SJSA1 (cell line): ENCODE results near the gene TGIF2LX. TPM values are rescaled to one million over a fixed set of nuclear protein-coding genes. Genes with fewer than 3 reads are reported as not detected.
"Not testable (repeated sequence)": the region's sequence is repeated elsewhere in the genome, so short reads cannot be mapped to it uniquely, and the experiment has no call there.

Experiments used
- DNase-seq, 2 experiments: peaks; one replicate each; pipeline ENCODE4 v3.0.0-alpha.2; 2015 to 2020; ENCODE audit warnings: low spot score in 2 of 2, low read depth in 1 of 2
- H3K27ac ChIP-seq: fragments of 250-450 bp; sonication (Bioruptor Pico); 2 replicates; pipeline ENCODE4 v1.5.1; 2020; ENCODE audit warnings: mild to moderate bottlenecking, moderate library complexity
- H3K27me3 ChIP-seq: fragments of 250-450 bp; sonication (Bioruptor Pico); replicated peaks from 2 replicates; pipeline ENCODE4 v1.5.1; 2020; ENCODE audit warnings: mild to moderate bottlenecking, moderate library complexity
- H3K36me3 ChIP-seq: fragments of 250-450 bp; sonication (Bioruptor Pico); 2 replicates; pipeline ENCODE4 v1.5.1; 2020; ENCODE audit warnings: mild to moderate bottlenecking
- H3K4me1 ChIP-seq: fragments of 250-450 bp; sonication (Bioruptor Pico); replicated peaks from 2 replicates; pipeline ENCODE4 v1.6.1; 2021; ENCODE audit warnings: mild to moderate bottlenecking
- H3K4me3 ChIP-seq: fragments of 250-450 bp; sonication (Bioruptor Pico); 2 replicates; pipeline ENCODE4 v1.5.1; 2020; ENCODE audit warnings: mild to moderate bottlenecking
- H3K9me3 ChIP-seq: fragments of 250-450 bp; sonication (Bioruptor Pico); replicated peaks from 2 replicates; pipeline ENCODE4 v1.5.1; 2020; ENCODE audit warnings: mild to moderate bottlenecking
- total RNA-seq: library from RNA; depleted of rRNA; stranded (reverse); fragments of >200 nt; shearing (Covaris generic); gene quantifications from 2 replicates; pipeline ENCODE4 v1.2.3, GENCODE V29; 2014; rRNA removed

The TGIF2LX gene
- not detected in 2 replicates for total RNA-seq

- H3K9me3 ChIP-seq, H3K4me1 ChIP-seq, H3K36me3 ChIP-seq, H3K27me3 ChIP-seq, DNase-seq, H3K27ac ChIP-seq, H3K4me3 ChIP-seq: not testable (repeated sequence)
Observed at GRCh38 chrX:89921665-89922064, at the start of gene TGIF2LX. TSS of gene TGIF2LX (plus strand) at chrX:89921908. CDS start at chrX:89922086, 178 bp downstream.

GRCh38 chrX:89922338-89922934 is 728 bp downstream of the TGIF2LX start:
- not testable (repeated sequence) for H3K9me3 ChIP-seq, H3K36me3 ChIP-seq, H3K4me3 ChIP-seq, H3K27ac ChIP-seq, DNase-seq, H3K4me1 ChIP-seq, H3K27me3 ChIP-seq

- H3K36me3 ChIP-seq, DNase-seq, H3K27me3 ChIP-seq, H3K9me3 ChIP-seq, H3K4me1 ChIP-seq, H3K27ac ChIP-seq, H3K4me3 ChIP-seq: not testable (repeated sequence)
Observed at GRCh38 chrX:89943077-89943476, 21.4 kb downstream of the TGIF2LX start.

GRCh38 chrX:89965588-89965987 is 43.9 kb downstream of the TGIF2LX start:
- H3K36me3 ChIP-seq, H3K27ac ChIP-seq, DNase-seq, H3K27me3 ChIP-seq, H3K4me3 ChIP-seq, H3K4me1 ChIP-seq, H3K9me3 ChIP-seq: not testable (repeated sequence)
